ENCODE measurements around the gene ICA1L.

GRCh38 chr2:202760848-202761247 lies 110.7 kb downstream of the ICA1L start:
- no peak for TF ChIP-seq FOXA1 (IDR thresholded peaks at IDR 0.05)
- TF ChIP-seq, protein P1, sequence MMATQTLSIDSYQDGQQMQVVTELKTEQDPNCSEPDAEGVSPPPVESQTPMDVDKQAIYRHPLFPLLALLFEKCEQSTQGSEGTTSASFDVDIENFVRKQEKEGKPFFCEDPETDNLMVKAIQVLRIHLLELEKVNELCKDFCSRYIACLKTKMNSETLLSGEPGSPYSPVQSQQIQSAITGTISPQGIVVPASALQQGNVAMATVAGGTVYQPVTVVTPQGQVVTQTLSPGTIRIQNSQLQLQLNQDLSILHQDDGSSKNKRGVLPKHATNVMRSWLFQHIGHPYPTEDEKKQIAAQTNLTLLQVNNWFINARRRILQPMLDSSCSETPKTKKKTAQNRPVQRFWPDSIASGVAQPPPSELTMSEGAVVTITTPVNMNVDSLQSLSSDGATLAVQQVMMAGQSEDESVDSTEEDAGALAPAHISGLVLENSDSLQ (IDR thresholded peaks at IDR 0.05) = no peak
- no peak for TF ChIP-seq NFRKB (IDR thresholded peaks at IDR 0.05)
- TF ChIP-seq BHLHE40 (IDR thresholded peaks at IDR 0.05; ENCODE audit: borderline replicate concordance) = no peak
- no peak for TF ChIP-seq LEF1 (IDR thresholded peaks at IDR 0.05; ENCODE audit: borderline replicate concordance)
- TF ChIP-seq TARDBP (IDR thresholded peaks at IDR 0.05) = no peak
- TF ChIP-seq HDGF (IDR thresholded peaks at IDR 0.05; ENCODE audit: borderline replicate concordance) = no peak
- no peak for TF ChIP-seq FOXM1 (IDR thresholded peaks at IDR 0.05; ENCODE audit: borderline replicate concordance)
- TF ChIP-seq ARNT (IDR thresholded peaks at IDR 0.05) = no peak
- TF ChIP-seq SP1 (IDR thresholded peaks at IDR 0.05) = no peak
- TF ChIP-seq ELF4 (IDR thresholded peaks at IDR 0.05) = no peak
- no peak for TF ChIP-seq SUZ12 (IDR thresholded peaks at IDR 0.05)

Data from HEK293T (cell line).